ENCODE measurements around the gene CCNH.

GRCh38 chr5:87413343-87413645 is 564 bp upstream of the CCNH start:
- no peak for TF ChIP-seq POLR2AphosphoS5 (IDR thresholded peaks at IDR 0.05; ENCODE audit: low read depth, low read length)
- no peak for TF ChIP-seq CTCF (IDR thresholded peaks at IDR 0.05 in 2 of 3, conservative IDR thresholded peaks at IDR 0.05 in 1 of 3; ENCODE audit: borderline replicate concordance in 1 of 3, insufficient read depth in 1 of 3, low read depth in 2 of 3, low read length in 2 of 3)
- TF ChIP-seq TCF7L2 (IDR thresholded peaks at IDR 0.05; ENCODE audit: borderline replicate concordance, extremely low read depth, insufficient read depth, insufficient read length), result no peak
- no peak for TF ChIP-seq CEBPB (IDR thresholded peaks at IDR 0.05; ENCODE audit: low read depth)
- no peak for TF ChIP-seq SIN3A (IDR thresholded peaks at IDR 0.05; ENCODE audit: low read depth)
- no peak for TF ChIP-seq POLR2A (IDR thresholded peaks at IDR 0.05; ENCODE audit: borderline replicate concordance, extremely low read depth, insufficient read depth, insufficient read length)
- no peak for TF ChIP-seq ELF1 (IDR thresholded peaks at IDR 0.05; ENCODE audit: borderline replicate concordance, low read depth)
- no peak for TF ChIP-seq EZH2phosphoT487 (IDR thresholded peaks at IDR 0.05; ENCODE audit: borderline replicate concordance)
- TF ChIP-seq REST (IDR thresholded peaks at IDR 0.05; ENCODE audit: low read depth), result no peak
- TF ChIP-seq EZH2 (IDR thresholded peaks at IDR 0.05), result no peak
- TF ChIP-seq FOSL1 (IDR thresholded peaks at IDR 0.05; ENCODE audit: low read depth), result no peak
- no peak for TF ChIP-seq ZFX (IDR thresholded peaks at IDR 0.05)
- TF ChIP-seq JUND (IDR thresholded peaks at IDR 0.05), result no peak
- TF ChIP-seq ATF3 (IDR thresholded peaks at IDR 0.05), result no peak

Data from HCT116 (cell line).